ENCODE data around the gene ACAD9. TPM values are rescaled to one million over a fixed set of nuclear protein-coding genes. Genes with fewer than 3 reads are reported as not detected.

ACAD9 gene
- total RNA-seq, 1 experiment from 2014 or later = 46.5 TPM

Other genes starting within 250 kb of the ACAD9 start
- 333 and 383 TPM in 2 replicates for gene RPN1, start 228.8 kb upstream of the ACAD9 start, total RNA-seq (2014; rRNA removed; shearing (Covaris generic))
- gene RAB7A, start 153.4 kb upstream of the ACAD9 start, total RNA-seq (2014; rRNA removed; shearing (Covaris generic)) = 114 and 168 TPM in 2 replicates
- gene CFAP92, start 114.5 kb downstream of the ACAD9 start, total RNA-seq (2014; rRNA removed; shearing (Covaris generic)) = not detected in 2 replicates
- gene EFCC1, start 121.7 kb downstream of the ACAD9 start, total RNA-seq (2014; rRNA removed; shearing (Covaris generic)) = not detected in 2 replicates
- not detected in 2 replicates for gene GP9, start 181.2 kb downstream of the ACAD9 start, total RNA-seq (2014; rRNA removed; shearing (Covaris generic))
- gene RAB43, start 242.2 kb downstream of the ACAD9 start, total RNA-seq (2014; rRNA removed; shearing (Covaris generic)) = 13.0 and 17.5 TPM in 2 replicates